HEK293T (cell line): ENCODE results near the gene C1QTNF1.

Experiments
- CTCF ChIA-PET: fragments of 350-600 bp; formaldehyde crosslinking; extraction: SDS; loops from one replicate; lab custom pipeline; 2021; ENCODE audit warnings: antibody characterized with exemption, inconsistent platforms; lab: Yijun Ruan, JAX
- POLR2A ChIA-PET: fragments of 350-600 bp; formaldehyde crosslinking; extraction: SDS; loops from one replicate; lab custom pipeline; 2020; ENCODE audit warnings: antibody characterized with exemption, inconsistent platforms; lab: Yijun Ruan, JAX
- DNase-seq: peaks from one replicate; pipeline ENCODE4 v3.0.0; 2012; ENCODE audit warnings: mixed read lengths; ENCODE audit errors: extremely low spot score
- ARNT ChIP-seq: fragments of 450-650 bp; IDR thresholded peaks from 2 replicates; pipeline ENCODE4 v1.6.1; 2017; ENCODE audit warnings: mild to moderate bottlenecking
- BHLHE40 ChIP-seq: fragments of 450-650 bp; IDR thresholded peaks from 2 replicates; pipeline ENCODE4 v1.6.1; 2016; ENCODE audit warnings: mild to moderate bottlenecking, moderate library complexity, borderline replicate concordance
- CTBP1 ChIP-seq: fragments of 450-650 bp; IDR thresholded peaks from 2 replicates; pipeline ENCODE4 v1.6.1; 2016; ENCODE audit warnings: borderline replicate concordance
- ELF4 ChIP-seq: fragments of 450-650 bp; IDR thresholded peaks from 2 replicates; pipeline ENCODE4 v1.6.1; 2017; ENCODE audit warnings: antibody characterized with exemption
- FOXA1 ChIP-seq: fragments of 450-650 bp; IDR thresholded peaks from 2 replicates; pipeline ENCODE4 v1.6.1; 2016; ENCODE audit warnings: mild to moderate bottlenecking
- FOXK2 ChIP-seq: fragments of 450-650 bp; IDR thresholded peaks from 2 replicates; pipeline ENCODE4 v1.6.1; 2016; ENCODE audit warnings: mild to moderate bottlenecking
- FOXM1 ChIP-seq: fragments of 450-650 bp; IDR thresholded peaks from 2 replicates; pipeline ENCODE4 v1.6.1; 2017; ENCODE audit warnings: mild to moderate bottlenecking, borderline replicate concordance
- HDGF ChIP-seq: fragments of 450-650 bp; IDR thresholded peaks from 2 replicates; pipeline ENCODE4 v1.6.1; 2017; ENCODE audit warnings: antibody characterized with exemption, borderline replicate concordance
- L3MBTL2 ChIP-seq: fragments of 450-650 bp; conservative IDR thresholded peaks from 2 replicates; pipeline ENCODE4 v1.6.1; 2016; ENCODE audit warnings: mild to moderate bottlenecking
- LEF1 ChIP-seq: fragments of 450-650 bp; IDR thresholded peaks from 2 replicates; pipeline ENCODE4 v1.6.1; 2017; ENCODE audit warnings: mild to moderate bottlenecking, borderline replicate concordance
- NFRKB ChIP-seq: fragments of 450-650 bp; IDR thresholded peaks from 2 replicates; pipeline ENCODE4 v1.6.1; 2016; ENCODE audit warnings: mild to moderate bottlenecking, moderate library complexity
- SP1 ChIP-seq: fragments of 450-650 bp; IDR thresholded peaks from 2 replicates; pipeline ENCODE4 v1.6.1; 2017
- SUZ12 ChIP-seq: fragments of 450-650 bp; IDR thresholded peaks from 2 replicates; pipeline ENCODE4 v1.6.1; 2016; ENCODE audit warnings: mild to moderate bottlenecking
- TARDBP ChIP-seq: fragments of 450-650 bp; IDR thresholded peaks from 2 replicates; pipeline ENCODE4 v1.6.1; 2016
- ZNF384 ChIP-seq: fragments of 450-650 bp; IDR thresholded peaks from 2 replicates; pipeline ENCODE4 v1.6.1; 2016
- TF ChIP-seq, protein P1 (sequence below): fragments of 450-650 bp; IDR thresholded peaks from 2 replicates; pipeline ENCODE4 v1.6.1; 2016

Gene C1QTNF1, protein sequence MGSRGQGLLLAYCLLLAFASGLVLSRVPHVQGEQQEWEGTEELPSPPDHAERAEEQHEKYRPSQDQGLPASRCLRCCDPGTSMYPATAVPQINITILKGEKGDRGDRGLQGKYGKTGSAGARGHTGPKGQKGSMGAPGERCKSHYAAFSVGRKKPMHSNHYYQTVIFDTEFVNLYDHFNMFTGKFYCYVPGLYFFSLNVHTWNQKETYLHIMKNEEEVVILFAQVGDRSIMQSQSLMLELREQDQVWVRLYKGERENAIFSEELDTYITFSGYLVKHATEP

DNA sequence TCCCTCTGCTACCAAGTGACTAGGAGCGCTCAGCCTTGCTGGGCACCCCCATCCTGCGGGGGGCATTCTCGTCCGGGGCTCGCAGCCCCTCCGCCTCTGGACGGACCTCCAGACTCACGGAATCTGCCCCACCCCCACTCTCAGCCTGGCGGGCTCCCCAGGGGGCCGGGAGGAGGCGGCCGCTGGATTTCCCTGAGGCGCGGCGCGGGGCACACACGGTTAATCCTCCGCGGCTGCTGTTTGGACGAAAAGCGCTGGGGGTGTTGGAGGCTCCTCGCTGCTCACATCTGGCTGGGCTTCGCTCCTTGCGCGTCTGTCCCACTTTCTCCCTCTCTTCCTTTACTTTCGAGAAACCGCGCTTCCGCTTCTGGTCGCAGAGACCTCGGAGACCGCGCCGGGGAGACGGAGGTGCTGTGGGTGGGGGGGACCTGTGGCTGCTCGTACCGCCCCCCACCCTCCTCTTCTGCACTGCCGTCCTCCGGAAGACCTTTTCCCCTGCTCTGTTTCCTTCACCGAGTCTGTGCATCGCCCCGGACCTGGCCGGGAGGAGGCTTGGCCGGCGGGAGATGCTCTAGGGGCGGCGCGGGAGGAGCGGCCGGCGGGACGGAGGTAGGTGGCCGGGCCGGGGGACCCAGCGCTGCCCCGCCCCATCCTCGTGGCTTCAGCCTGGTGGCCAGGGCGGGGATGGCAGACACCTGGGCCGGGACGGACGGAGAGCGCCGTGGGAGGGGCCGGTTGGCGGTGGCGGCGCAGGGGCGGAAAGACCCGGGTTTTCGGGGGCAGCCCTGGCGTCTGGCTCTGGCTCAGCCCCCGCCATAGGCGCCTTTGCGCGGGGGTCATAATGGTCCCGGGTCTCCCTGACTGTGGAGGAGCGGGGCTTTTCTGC, at the start of gene C1QTNF1:
Gene C1QTNF1 (plus strand): TSS at position 284 of the 886 bp plus-strand sequence. CDS start 19,800 bp downstream, outside the sequence.
- TF ChIP-seq TARDBP (no peak), L3MBTL2 (no peak; the same call in 1 of the 2 replicates), FOXM1 (no peak), CTBP1 (no peak), BHLHE40 (no peak), FOXA1 (no peak), ZNF384 (no peak), NFRKB (no peak), SUZ12 (no peak), HDGF (no peak)
- TF ChIP-seq, protein P1, sequence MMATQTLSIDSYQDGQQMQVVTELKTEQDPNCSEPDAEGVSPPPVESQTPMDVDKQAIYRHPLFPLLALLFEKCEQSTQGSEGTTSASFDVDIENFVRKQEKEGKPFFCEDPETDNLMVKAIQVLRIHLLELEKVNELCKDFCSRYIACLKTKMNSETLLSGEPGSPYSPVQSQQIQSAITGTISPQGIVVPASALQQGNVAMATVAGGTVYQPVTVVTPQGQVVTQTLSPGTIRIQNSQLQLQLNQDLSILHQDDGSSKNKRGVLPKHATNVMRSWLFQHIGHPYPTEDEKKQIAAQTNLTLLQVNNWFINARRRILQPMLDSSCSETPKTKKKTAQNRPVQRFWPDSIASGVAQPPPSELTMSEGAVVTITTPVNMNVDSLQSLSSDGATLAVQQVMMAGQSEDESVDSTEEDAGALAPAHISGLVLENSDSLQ, result no peak
- DNase-seq, result peak; percentile 77
- POLR2A ChIA-PET, result interaction anchor here (1.3 kb wide), 1 partner anchor 50 kb away, joined by 3 read pairs; the partner anchor contains the start of gene ENGASE
- CTCF ChIA-PET, result no interaction called here

DNA sequence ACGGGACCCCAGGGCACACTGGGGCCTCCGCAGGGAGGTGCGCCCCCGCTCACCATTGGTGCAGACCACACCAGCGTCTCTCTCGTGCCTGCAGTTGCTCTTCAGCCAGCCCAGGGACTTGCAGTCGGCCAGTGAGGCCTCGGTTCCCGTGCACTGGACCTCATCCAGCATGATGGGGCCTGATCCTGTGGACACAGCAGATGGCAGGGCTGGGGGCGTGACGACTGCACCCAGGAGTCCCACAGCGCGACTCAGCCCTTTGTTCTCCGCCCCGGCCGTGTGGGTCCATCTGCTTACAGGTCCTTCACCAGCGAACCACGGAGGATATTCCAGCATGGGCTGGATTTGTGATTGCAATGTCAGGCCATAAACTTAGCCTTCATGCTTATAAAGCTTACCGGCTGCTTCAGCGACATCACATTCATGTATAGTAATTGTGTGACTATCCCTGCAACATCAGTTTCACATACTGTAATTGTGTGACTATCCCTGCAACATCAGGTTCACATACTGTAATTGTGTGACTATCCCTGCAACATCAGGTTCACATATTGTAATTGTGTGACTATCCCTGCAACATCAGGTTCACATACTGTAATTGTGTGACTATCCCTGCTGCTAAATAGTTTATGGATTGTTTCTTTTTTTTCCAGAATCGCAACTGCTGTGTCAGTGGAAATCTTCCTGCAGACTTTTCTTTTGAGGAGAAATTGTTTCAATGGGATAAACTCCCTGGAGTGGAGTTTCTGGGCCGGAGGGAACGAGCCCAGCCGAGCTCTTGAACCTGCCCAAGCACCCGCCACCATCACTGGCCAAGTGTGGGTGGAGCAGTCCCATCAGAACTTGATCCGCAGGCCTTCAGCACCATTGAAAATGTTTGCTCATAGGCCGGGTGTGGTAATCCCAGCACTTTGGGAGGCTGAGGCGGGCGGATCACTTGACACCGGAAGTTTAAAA, 49.1 kb upstream of the C1QTNF1 start:
- CTCF ChIA-PET, result interaction anchor here (0.6 to 1.4 kb wide), 4 partner anchors 25 to 803 kb away, joined by 3 to 9 read pairs (median 5); no protein-coding TSS in a partner anchor

DNA sequence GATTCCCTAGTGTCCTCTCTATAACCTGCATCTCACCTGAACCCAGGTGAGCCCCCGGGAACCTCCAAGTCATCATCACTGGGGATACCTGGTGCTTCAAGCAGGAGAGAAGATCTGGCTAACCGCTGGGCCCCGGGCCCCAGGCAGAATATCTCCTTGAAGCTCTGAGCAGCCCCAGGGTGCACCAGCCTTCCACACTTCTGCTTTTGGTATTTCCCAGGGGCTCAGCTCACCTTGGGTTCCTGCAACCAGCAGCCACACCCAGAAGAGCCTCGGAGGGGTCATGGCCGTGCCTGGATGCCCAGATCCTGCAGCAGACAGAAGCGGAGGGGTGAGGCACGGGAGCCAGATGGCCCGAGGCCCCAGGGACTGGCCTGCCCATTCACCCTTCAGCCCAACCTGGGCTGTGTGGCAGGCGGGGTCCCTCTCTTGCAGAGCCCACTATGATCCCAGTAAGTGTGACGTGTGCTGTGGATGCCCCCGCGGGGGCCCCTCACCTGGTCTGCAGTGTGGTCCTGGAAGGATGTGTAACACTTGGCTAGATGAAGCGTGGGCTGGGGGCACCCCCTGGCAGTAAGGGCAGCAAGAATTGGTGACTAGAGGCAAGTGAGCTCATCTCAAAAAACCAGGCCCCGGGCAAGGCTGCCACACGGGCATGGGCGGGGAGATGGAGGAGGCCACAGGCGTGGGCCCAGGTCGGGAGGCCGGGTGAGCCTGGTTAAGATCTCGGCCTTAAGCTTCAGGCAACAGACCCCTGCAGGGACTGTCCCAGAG, 46.9 kb upstream of the C1QTNF1 start:
- no peak for DNase-seq
- TF ChIP-seq CTBP1 (no peak), NFRKB (no peak), ARNT (no peak), SP1 (no peak), BHLHE40 (no peak), SUZ12 (no peak)
- TF ChIP-seq, protein P1, result no peak
- ChIA-PET POLR2A (interaction anchor here (0.9 to 1.4 kb wide), 3 partner anchors 10 to 97 kb away, joined by 3 to 4 read pairs (median 3); partner anchors contain the start of gene ENGASE), CTCF (interaction anchor here (1.0 kb wide), 1 partner anchor 70 kb away, joined by 3 read pairs; no protein-coding TSS in a partner anchor)

More for the DNA sequence above, 49.1 kb upstream of the C1QTNF1 start:
- peak; percentile 52 for DNase-seq
- TF ChIP-seq HDGF (no peak), FOXM1 (peak; percentile 95)
- POLR2A ChIA-PET, result interaction anchor here (1.0 to 1.7 kb wide), 6 partner anchors 9 to 133 kb away, joined by 3 to 5 read pairs (median 4); no protein-coding TSS in a partner anchor

DNA sequence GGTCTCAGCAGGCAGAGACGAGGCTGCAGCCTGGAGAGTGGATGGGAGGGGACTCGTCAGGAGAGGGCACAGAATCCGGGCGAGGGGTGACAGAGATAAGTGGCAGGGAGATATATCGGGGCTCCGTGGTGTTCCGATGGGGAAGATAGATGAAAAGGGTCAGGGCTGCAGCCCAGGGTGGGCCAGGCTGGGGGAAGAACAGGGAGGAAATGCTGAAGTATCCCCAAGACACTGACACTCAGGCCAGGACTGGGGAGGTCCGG, 46.4 kb upstream of the C1QTNF1 start:
- TF ChIP-seq, protein P1, result no peak
- TF ChIP-seq SUZ12, result no peak
- no peak for TF ChIP-seq SP1
- no peak for TF ChIP-seq ZNF384
- TF ChIP-seq L3MBTL2, result no peak
- no peak for TF ChIP-seq ARNT
- no peak for TF ChIP-seq CTBP1
- TF ChIP-seq LEF1, result no peak
- no peak for TF ChIP-seq TARDBP
- no peak for TF ChIP-seq NFRKB
- no peak for TF ChIP-seq BHLHE40
- no peak for TF ChIP-seq FOXA1
- no peak for TF ChIP-seq FOXK2
- no peak for TF ChIP-seq ELF4
- TF ChIP-seq FOXM1, result no peak
- no peak for TF ChIP-seq HDGF
- ChIA-PET CTCF (no interaction called here), POLR2A (interaction anchor here (0.9 kb wide), 1 partner anchor 9 kb away, joined by 4 read pairs; no protein-coding TSS in a partner anchor)
- no peak for DNase-seq
